Measurements from ENCODE around the gene RBM39.

DNA sequence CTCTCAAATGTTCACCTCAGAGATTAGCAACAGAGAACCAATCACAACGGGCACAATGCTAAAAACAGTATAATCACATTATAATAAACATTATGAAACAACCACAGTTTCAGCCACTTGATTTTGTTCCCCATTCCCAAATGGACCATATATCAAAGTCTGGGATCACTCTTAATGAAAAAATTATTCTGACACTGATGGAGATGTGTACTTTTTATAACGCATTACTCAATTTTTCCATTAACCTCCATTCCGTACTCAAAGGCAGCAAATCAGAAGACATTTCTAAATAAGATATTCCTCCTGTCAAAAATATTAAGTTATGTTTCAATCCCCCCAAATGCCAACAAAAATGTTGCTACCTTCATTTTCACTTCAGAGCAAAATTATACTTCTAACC lies 80.2 kb downstream of the RBM39 start:
- TF ChIP-seq POLR2A (IDR thresholded peaks at IDR 0.05; ENCODE audit: low read length): no peak
- TF ChIP-seq GATA1 (IDR thresholded peaks at IDR 0.05; ENCODE audit: low read depth, low read length): no peak
